HG03135 (cell line): ENCODE data around the gene MEGF6.

Experiments used
- ATAC-seq: cut with Tn5 transposase; IDR thresholded peaks from one replicate; pipeline ENCODE4 v1.9.1; 2021; ENCODE audit warnings: mild to moderate bottlenecking, moderate library complexity; ENCODE audit not compliant: unreplicated experiment

The MEGF6 gene

GRCh38 chr1:3453203-3453761, 158.0 kb downstream of the MEGF6 start:
- ATAC-seq, result no peak

- ATAC-seq, result no peak
Observed at GRCh38 chr1:3452866-3453175, 158.5 kb downstream of the MEGF6 start.

GRCh38 chr1:3451994-3452865, 159.1 kb downstream of the MEGF6 start:
- no peak for ATAC-seq

GRCh38 chr1:3450983-3451382, 160.3 kb downstream of the MEGF6 start:
- no peak for ATAC-seq

- no peak for ATAC-seq
Observed at GRCh38 chr1:3450202-3450863, 161.0 kb downstream of the MEGF6 start.

GRCh38 chr1:3444736-3445135, 166.6 kb downstream of the MEGF6 start:
- no peak for ATAC-seq

- no peak for ATAC-seq
Observed at GRCh38 chr1:3444298-3444697, 167.0 kb downstream of the MEGF6 start.

- no peak for ATAC-seq
Observed at GRCh38 chr1:3443807-3444206, 167.5 kb downstream of the MEGF6 start.

GRCh38 chr1:3442901-3443300, 168.4 kb downstream of the MEGF6 start:
- no peak for ATAC-seq

- no peak for ATAC-seq
Observed at GRCh38 chr1:3442331-3442730, 169.0 kb downstream of the MEGF6 start.

- no peak for ATAC-seq
Observed at GRCh38 chr1:3441880-3442279, 169.4 kb downstream of the MEGF6 start.

GRCh38 chr1:3441410-3441847, 169.9 kb downstream of the MEGF6 start:
- ATAC-seq, result no peak

- no peak for ATAC-seq
Observed at GRCh38 chr1:3440711-3441409, 170.4 kb downstream of the MEGF6 start.

GRCh38 chr1:3440300-3440681, 171.0 kb downstream of the MEGF6 start:
- no peak for ATAC-seq
